HG03378 (cell line): ENCODE measurements around the gene PPT1.
"Not testable (repeated sequence)": the region's sequence is repeated elsewhere in the genome, so short reads cannot be mapped to it uniquely, and the experiment has no call there.

Experiments used
- ATAC-seq: cut with Tn5 transposase; IDR thresholded peaks from one replicate; pipeline ENCODE4 v1.9.1; 2021; ENCODE audit warnings: mild to moderate bottlenecking, moderate library complexity; ENCODE audit not compliant: unreplicated experiment

Gene PPT1

GRCh38 chr1:40092706-40093639, 4.1 kb downstream of the PPT1 start:
- ATAC-seq: no peak

DNA sequence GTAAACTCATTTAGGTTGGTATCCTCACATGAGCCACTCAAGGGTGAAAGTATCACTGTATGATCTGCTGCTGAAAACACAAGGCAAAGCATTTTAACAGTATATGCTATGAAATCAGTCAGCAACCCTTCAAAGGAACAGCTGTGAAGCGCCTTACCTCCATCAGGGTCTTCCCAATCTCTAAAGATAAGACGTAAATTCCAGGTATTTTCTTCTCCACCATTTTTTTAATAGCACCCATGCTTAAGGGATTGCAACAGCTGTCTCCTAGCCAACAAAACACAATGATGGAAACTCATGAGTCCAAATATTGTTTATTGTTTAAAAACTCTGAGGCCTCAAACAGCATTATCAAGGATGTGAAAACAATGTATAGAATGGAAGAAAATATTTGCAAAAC, 4.8 kb downstream of the PPT1 start:
- ATAC-seq: no peak

DNA sequence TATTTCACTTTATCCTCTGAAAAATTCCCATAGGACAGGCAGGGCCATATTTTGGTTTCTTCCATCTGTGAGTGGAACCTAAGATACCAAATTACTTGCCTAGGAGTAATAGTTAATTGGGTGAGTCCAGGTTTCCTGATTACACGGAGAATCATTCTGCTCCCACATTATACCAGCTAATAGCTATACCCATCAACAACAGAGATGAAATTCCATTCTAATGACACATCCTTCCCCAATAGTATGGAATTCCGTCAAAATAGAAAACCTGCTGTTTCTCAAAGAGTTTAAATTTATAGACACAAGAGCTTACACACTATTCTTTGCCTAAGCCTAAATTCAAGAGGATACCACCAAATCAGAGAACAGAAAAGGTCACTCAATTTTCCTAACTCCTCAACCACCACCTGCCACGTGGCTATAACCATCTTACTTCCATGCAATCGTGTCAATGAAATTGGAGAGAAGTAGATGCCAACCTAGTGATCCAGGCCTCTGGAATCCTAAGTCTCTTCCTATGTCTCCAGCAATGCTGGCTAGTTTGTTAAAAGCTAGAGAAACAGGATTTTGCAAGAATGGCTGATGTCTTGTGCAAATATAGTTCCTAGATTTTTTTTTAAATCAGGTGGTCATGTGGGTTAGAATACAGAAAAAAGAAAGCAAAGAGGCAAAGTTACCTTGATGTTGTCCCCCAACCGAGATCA, 6.2 kb downstream of the PPT1 start:
- ATAC-seq: no peak

DNA sequence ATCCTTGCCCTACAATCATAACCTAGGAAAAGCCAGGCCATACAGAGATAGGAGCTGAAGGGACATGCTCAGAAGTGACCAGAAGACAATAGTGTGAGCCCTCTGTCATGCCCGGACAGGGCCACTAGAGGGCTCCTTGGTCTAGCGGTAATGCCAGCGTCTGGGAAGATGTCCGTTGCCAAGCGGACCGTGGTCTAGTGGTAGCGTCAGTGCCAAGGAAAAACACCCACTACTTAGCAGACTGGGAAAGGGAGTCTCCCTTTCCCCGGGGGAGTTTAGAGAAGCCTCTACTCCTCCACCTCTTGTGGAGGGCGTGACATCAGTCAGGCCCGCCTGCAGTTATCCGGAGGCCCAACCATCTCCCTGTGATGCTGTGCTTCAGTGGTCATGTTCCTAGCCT, 12.3 kb downstream of the PPT1 start:
- ATAC-seq: not testable (repeated sequence)

DNA sequence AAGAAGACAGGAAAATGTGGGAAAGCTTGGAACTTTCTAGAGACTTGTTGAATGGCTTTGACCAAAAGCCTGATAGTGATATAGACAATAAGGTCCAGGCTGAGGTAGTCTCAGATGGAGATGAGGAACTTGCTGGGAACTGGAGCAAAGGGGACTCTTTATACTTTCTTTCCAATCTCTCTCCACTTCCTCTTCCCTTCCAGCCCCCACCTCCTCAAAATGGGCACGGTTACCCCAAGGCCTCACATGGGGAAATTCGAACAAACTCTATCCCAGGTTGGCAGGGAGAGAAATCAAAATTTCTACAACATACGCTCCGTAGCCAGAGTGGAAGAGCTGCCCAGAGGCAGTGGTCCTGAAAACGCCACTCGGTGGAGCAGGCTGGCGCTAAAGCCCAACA, 15.2 kb downstream of the PPT1 start:
- ATAC-seq: no peak

DNA sequence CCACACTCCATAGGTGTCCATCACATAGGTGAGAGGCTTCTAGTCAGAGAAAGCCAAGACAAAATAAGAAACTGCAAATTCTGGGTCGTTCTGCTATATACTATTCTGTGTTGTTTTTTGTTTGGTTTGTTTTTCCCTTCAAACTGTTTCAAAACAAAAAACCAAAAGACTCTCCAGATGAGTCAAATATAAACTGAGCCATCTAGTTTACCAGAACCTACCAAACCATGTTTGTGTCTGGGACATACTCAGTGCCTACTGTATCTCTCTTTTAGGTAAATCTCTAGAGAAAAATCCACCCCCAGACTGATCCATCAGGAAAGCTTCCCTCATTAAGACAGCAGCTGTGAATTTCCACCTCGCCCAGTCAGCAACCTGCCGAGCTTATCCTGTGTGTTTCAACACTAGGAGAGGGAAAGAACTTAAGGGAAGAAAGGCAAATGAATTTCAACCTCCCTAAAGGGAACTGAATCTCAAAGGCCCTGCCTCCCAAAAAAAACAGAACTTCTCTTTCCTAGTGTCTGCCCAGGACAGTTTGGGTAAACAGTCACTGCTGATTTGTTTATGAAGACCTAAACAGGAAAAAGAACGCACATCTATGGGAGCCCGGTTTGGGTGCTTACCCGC, 17.2 kb downstream of the PPT1 start:
- ATAC-seq: no peak

- no peak for ATAC-seq
Observed at GRCh38 chr1:40078512-40079333, 18.3 kb downstream of the PPT1 start.

GRCh38 chr1:40076895-40077312, 20.1 kb downstream of the PPT1 start:
- ATAC-seq: no peak

GRCh38 chr1:40075266-40075665, 21.8 kb downstream of the PPT1 start:
- ATAC-seq: no peak

DNA sequence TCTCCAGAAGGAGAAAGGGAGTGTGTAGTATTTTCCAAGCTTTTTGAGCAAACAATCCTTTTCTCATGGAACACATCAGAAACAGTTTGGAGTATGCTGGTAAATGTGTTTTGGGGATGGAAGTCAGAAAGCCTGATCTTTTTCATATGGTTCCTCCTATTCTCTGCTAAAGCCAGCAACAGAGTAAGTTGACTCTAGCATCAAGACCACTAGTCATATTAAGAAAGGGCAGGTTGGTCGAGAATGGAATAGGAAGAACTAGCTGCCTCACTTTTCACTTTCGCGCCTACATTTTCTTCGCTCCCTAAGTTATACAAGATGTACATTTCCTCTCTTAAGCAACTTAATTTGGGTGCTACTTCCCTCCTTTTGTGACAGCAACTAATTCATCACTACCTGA, 24.0 kb downstream of the PPT1 start:
- ATAC-seq: no peak

GRCh38 chr1:40072142-40072541, 24.9 kb downstream of the PPT1 start:
- ATAC-seq: no peak

DNA sequence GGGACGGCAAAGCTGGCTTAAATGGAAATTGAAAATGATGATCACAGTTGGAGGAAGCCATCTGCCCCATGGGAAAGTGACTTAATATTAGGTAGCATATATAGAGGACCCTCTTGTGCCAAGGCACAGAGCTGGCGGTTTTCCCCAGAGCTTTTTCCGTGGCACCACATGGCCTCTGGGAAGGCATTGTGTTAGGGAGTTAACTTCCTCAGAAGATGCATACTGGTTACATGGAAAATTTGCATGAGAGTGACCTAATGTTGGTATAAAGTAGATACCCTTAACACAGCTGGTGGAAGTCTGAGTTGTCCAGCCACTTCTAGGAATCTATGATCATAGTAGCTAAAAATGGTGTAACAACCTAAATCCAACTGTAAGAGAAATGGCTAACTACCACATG, 29.2 kb downstream of the PPT1 start:
- no peak for ATAC-seq

DNA sequence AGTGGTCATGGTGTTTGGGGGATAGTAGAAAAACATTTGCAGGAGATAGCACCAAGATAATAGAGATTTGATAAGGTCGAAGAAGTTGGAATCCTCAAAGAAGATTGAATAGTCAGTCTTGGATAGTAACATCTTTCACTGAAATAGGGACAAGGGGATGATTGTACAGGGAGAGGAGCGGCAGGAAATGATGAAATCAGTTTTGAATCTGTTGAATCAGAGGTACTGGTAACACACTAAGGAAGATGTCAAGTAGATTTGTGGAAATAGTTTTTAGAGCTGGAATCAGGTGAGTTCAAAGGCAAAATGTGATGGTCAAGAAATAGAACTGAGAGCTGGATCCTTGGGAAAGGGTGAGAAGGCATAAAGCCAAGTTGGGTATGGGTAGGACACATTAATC, 30.0 kb downstream of the PPT1 start:
- ATAC-seq: no peak

GRCh38 chr1:40064797-40065499, 32.1 kb downstream of the PPT1 start:
- ATAC-seq: peak; percentile 64

GRCh38 chr1:40059960-40060750, 36.9 kb downstream of the PPT1 start:
- ATAC-seq: no peak

DNA sequence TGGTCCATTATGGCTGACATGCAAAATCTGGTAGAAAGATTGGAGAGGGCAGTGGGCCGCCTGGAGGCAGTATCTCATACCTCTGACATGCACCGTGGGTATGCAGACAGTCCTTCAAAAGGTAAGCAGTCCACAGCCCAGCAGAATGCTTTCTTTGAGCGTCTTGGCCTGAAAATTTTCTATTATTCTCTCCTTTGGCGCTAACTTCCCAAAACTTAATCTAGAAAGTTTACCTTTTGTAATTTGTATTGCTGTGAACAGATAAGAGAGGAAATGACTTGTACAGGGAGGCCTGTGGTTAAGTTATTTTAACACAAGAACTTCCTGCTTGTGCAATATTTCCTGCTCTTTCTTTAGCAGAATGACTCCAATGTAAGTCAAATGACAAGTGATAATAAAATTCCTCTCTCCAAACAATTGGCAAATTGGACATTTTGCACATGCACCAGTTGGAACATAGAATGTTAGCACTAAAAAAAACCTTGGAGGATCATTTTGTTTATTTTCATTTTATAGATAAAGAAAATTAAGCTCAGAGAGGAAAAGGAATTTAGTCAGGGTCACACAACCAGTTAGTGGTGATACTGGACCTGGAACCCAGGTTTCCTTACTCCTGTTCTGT, 37.6 kb downstream of the PPT1 start:
- no peak for ATAC-seq

DNA sequence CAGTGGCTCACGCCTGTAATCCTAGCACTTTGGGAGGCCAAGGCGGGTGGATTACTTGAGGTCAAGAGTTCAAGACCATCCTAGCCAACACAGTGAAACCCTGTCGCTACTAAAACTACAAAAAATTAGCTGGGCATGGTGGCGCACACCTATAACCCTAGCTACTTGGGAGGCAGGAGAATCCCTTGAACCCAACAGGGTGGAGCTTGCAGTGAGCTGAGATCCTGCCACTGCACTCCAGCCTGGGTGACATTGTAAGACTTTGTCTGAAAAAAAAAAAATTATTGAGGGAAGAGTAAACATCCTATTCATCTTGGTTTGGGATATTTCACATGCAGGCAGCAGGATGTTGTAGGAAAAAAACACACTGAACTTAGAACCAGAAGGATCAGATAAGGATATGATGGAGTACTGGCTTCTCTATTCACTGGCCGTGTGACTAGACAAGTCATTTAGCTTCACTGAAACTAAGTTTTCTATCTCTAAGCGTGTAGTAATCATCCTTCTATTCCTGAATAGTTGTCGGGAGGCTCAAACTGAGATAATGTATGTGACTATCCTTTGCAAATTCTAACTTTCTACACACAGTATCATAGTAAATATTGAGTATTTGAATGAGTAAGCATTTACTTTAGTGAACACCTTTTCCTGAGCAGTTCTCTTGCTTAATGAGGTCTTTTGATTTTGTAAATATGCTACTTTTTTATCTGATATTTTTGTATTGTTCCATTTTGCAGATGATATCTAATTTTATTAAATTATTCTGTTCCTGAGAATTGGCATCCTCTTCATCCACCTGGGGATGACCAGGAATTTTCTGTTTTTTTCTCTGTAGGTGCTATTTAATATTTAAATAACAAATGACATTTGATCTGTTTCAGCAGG, 38.4 kb downstream of the PPT1 start:
- no peak for ATAC-seq

DNA sequence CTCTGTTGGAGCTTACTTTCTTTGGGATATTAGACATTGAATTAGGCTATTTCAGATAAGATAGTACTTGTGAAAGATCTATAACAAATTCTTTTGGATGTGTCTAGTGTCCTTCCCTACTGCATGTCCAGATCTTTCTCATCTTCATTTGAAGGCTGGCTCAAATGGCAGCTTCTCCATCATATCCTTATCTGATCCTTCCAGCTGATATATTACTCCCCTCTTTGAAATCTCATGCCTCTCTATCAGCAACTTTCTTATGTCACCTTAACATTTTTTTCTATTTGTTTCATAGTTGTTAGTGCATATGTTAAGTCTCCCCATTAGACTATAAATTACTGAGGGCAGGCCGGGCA, 39.0 kb downstream of the PPT1 start:
- no peak for ATAC-seq
